Measurements from ENCODE around the gene CD2. TPM values are rescaled to one million over a fixed set of nuclear protein-coding genes. Genes with fewer than 3 reads are reported as not detected.
A peak's percentile ranks its signal among the peaks of the same experiment; 100 is the strongest.

The CD2 gene
- total RNA-seq, 2 experiments from 2014 or later = 251 to 264 TPM

GRCh38 chr1:116735246-116735645, 19.0 kb upstream of the CD2 start:
- DNase-seq = no peak
- peaks cover 46% of the 10 kb centered on the region for H3K4me1 Mint-ChIP-seq (ENCODE audit: low read depth)
- H3K27me3 Mint-ChIP-seq (ENCODE audit: low read depth) = no peaks in the 10 kb centered on the region
- H3K9me3 Mint-ChIP-seq = no peaks in the 10 kb centered on the region
- H3K4me3 Mint-ChIP-seq = no peak overlapping the region
- peaks cover 2% of the 10 kb centered on the region for H3K36me3 Mint-ChIP-seq (ENCODE audit: low read depth)
- H3K27ac Mint-ChIP-seq = peak overlapping the region; percentile 100
- CTCF ChIA-PET = interaction anchor here (0.6 to 2.3 kb wide), 3 partner anchors 11 to 90 kb away, joined by 4 to 16 read pairs (median 5); no protein-coding TSS in a partner anchor
- intact Hi-C loops (cut with micrococcal nuclease) = loop anchor here (10.0 kb wide), 1 partner anchor 870 kb away; the partner anchor contains the start of gene TENT5C

GRCh38 chr1:116737020-116737854, 17.0 kb upstream of the CD2 start:
- H3K27me3 Mint-ChIP-seq (ENCODE audit: low read depth) = no peaks in the 10 kb centered on the region
- peak overlapping the region; percentile 100 for H3K27ac Mint-ChIP-seq
- CTCF ChIA-PET = interaction anchor here (0.6 to 5.2 kb wide), 29 partner anchors 9 to 323 kb away, joined by 3 to 96 read pairs (median 6); partner anchors contain the start of genes CD2 and TTF2
- H3K4me1 Mint-ChIP-seq (ENCODE audit: low read depth) = peaks cover 61% of the 10 kb centered on the region
- DNase-seq = peak; percentile 84
- H3K9me3 Mint-ChIP-seq = peaks cover 5% of the 10 kb centered on the region
- H3K36me3 Mint-ChIP-seq (ENCODE audit: low read depth) = peaks cover 10% of the 10 kb centered on the region
- peak overlapping the region; percentile 71 for H3K4me3 Mint-ChIP-seq
- intact Hi-C loops (cut with micrococcal nuclease) = loop anchor here (1.0 to 10.0 kb wide), 11 partner anchors 27 to 868 kb away; partner anchors contain the start of gene TENT5C

- intact Hi-C loops (cut with micrococcal nuclease) = loop anchor here (1.0 to 10.0 kb wide), 20 partner anchors 16 to 927 kb away; partner anchors contain the start of genes CD101, CD2, TENT5C and TTF2
- H3K27me3 Mint-ChIP-seq (ENCODE audit: low read depth) = no peaks in the 10 kb centered on the region
- CTCF ChIA-PET = interaction anchor here (0.6 to 5.2 kb wide), 29 partner anchors 10 to 323 kb away, joined by 3 to 96 read pairs (median 6); partner anchors contain the start of genes CD2 and TTF2
- H3K4me1 Mint-ChIP-seq (ENCODE audit: low read depth) = peaks cover 61% of the 10 kb centered on the region
- H3K4me3 Mint-ChIP-seq = peak overlapping the region; percentile 71
- H3K27ac Mint-ChIP-seq = peak overlapping the region; percentile 100
- H3K36me3 Mint-ChIP-seq (ENCODE audit: low read depth) = peaks cover 13% of the 10 kb centered on the region
- H3K9me3 Mint-ChIP-seq = peaks cover 8% of the 10 kb centered on the region
- DNase-seq = peak; percentile 74
Observed at GRCh38 chr1:116737855-116738321, 16.3 kb upstream of the CD2 start.

GRCh38 chr1:116738673-116739370, 15.4 kb upstream of the CD2 start:
- intact Hi-C loops (cut with micrococcal nuclease) = loop anchor here (1.0 to 10.0 kb wide), 10 partner anchors 15 to 926 kb away; partner anchors contain the start of genes CD101, CD2, TENT5C and TTF2
- H3K27ac Mint-ChIP-seq = peak overlapping the region; percentile 100
- peak; percentile 87 for DNase-seq
- H3K27me3 Mint-ChIP-seq (ENCODE audit: low read depth) = no peaks in the 10 kb centered on the region
- peaks cover 18% of the 10 kb centered on the region for H3K9me3 Mint-ChIP-seq
- H3K4me1 Mint-ChIP-seq (ENCODE audit: low read depth) = peaks cover 61% of the 10 kb centered on the region
- CTCF ChIA-PET = interaction anchor here (0.7 to 5.2 kb wide), 20 partner anchors 12 to 322 kb away, joined by 3 to 96 read pairs (median 15); partner anchors contain the start of genes CD2 and TTF2
- H3K36me3 Mint-ChIP-seq (ENCODE audit: low read depth) = peaks cover 22% of the 10 kb centered on the region
- H3K4me3 Mint-ChIP-seq = peak overlapping the region; percentile 71

- CTCF ChIA-PET = interaction anchor here (0.9 to 5.2 kb wide), 14 partner anchors 11 to 321 kb away, joined by 3 to 96 read pairs (median 28); partner anchors contain the start of genes CD2 and TTF2
- DNase-seq = no peak
Observed at GRCh38 chr1:116739371-116740012, 14.7 kb upstream of the CD2 start.

GRCh38 chr1:116740296-116740695, 13.9 kb upstream of the CD2 start:
- peak overlapping the region; percentile 71 for H3K4me3 Mint-ChIP-seq
- DNase-seq = no peak
- H3K36me3 Mint-ChIP-seq (ENCODE audit: low read depth) = peaks cover 31% of the 10 kb centered on the region
- peaks cover 31% of the 10 kb centered on the region for H3K9me3 Mint-ChIP-seq
- intact Hi-C loops (cut with micrococcal nuclease) = no loop called here
- H3K27ac Mint-ChIP-seq = peak overlapping the region; percentile 100
- CTCF ChIA-PET = interaction anchor here (1.6 to 5.2 kb wide), 6 partner anchors 10 to 78 kb away, joined by 6 to 96 read pairs (median 43); partner anchors contain the start of gene CD2
- H3K27me3 Mint-ChIP-seq (ENCODE audit: low read depth) = no peaks in the 10 kb centered on the region
- peaks cover 61% of the 10 kb centered on the region for H3K4me1 Mint-ChIP-seq (ENCODE audit: low read depth)

More at GRCh38 chr1:116739371-116740012, 14.7 kb upstream of the CD2 start:
- Mint-ChIP-seq H3K27me3 (ENCODE audit: low read depth) (no peaks in the 10 kb centered on the region), H3K27ac (peak overlapping the region; percentile 100), H3K36me3 (ENCODE audit: low read depth) (peaks cover 26% of the 10 kb centered on the region), H3K4me1 (ENCODE audit: low read depth) (peaks cover 61% of the 10 kb centered on the region), H3K9me3 (peaks cover 23% of the 10 kb centered on the region), H3K4me3 (peak overlapping the region; percentile 71)
- intact Hi-C loops (cut with micrococcal nuclease) = loop anchor here (2.0 to 10.0 kb wide), 2 partner anchors 865 to 925 kb away; partner anchors contain the start of gene TENT5C

- CTCF ChIA-PET = interaction anchor here (1.6 to 5.2 kb wide), 5 partner anchors 10 to 78 kb away, joined by 6 to 44 read pairs (median 43); partner anchors contain the start of gene CD2
- peaks cover 35% of the 10 kb centered on the region for H3K36me3 Mint-ChIP-seq (ENCODE audit: low read depth)
- intact Hi-C loops (cut with micrococcal nuclease) = no loop called here
- H3K9me3 Mint-ChIP-seq = peaks cover 36% of the 10 kb centered on the region
- H3K4me3 Mint-ChIP-seq = no peak overlapping the region
- H3K27me3 Mint-ChIP-seq (ENCODE audit: low read depth) = no peaks in the 10 kb centered on the region
- DNase-seq = no peak
- peak overlapping the region; percentile 100 for H3K27ac Mint-ChIP-seq
- H3K4me1 Mint-ChIP-seq (ENCODE audit: low read depth) = peaks cover 57% of the 10 kb centered on the region
Observed at GRCh38 chr1:116740746-116741145, 13.5 kb upstream of the CD2 start.

GRCh38 chr1:116741836-116742565, 12.2 kb upstream of the CD2 start:
- DNase-seq = no peak
- H3K9me3 Mint-ChIP-seq = peaks cover 47% of the 10 kb centered on the region
- H3K27ac Mint-ChIP-seq = no peak overlapping the region
- H3K4me1 Mint-ChIP-seq (ENCODE audit: low read depth) = peaks cover 44% of the 10 kb centered on the region
- intact Hi-C loops (cut with micrococcal nuclease) = no loop called here
- CTCF ChIA-PET = no interaction called here
- no peak overlapping the region for H3K4me3 Mint-ChIP-seq
- peaks cover 40% of the 10 kb centered on the region for H3K36me3 Mint-ChIP-seq (ENCODE audit: low read depth)
- no peaks in the 10 kb centered on the region for H3K27me3 Mint-ChIP-seq (ENCODE audit: low read depth)

- Mint-ChIP-seq H3K36me3 (ENCODE audit: low read depth) (peaks cover 50% of the 10 kb centered on the region), H3K4me3 (no peak overlapping the region), H3K27me3 (ENCODE audit: low read depth) (no peaks in the 10 kb centered on the region), H3K27ac (peak overlapping the region; percentile 37), H3K9me3 (peaks cover 62% of the 10 kb centered on the region), H3K4me1 (ENCODE audit: low read depth) (peaks cover 31% of the 10 kb centered on the region)
- intact Hi-C loops (cut with micrococcal nuclease) = no loop called here
- no peak for DNase-seq
- CTCF ChIA-PET = interaction anchor here (0.6 kb wide), 1 partner anchor 51 kb away, joined by 5 read pairs; no protein-coding TSS in a partner anchor
Observed at GRCh38 chr1:116743535-116743934, 10.7 kb upstream of the CD2 start.

GRCh38 chr1:116748272-116748671, 6.0 kb upstream of the CD2 start:
- H3K27me3 Mint-ChIP-seq (ENCODE audit: low read depth) = no peaks in the 10 kb centered on the region
- peaks cover 67% of the 10 kb centered on the region for H3K9me3 Mint-ChIP-seq
- CTCF ChIA-PET = interaction anchor here (0.5 to 4.7 kb wide), 4 partner anchors 9 to 23 kb away, joined by 3 to 44 read pairs (median 4); no protein-coding TSS in a partner anchor
- H3K4me3 Mint-ChIP-seq = no peak overlapping the region
- intact Hi-C loops (cut with micrococcal nuclease) = no loop called here
- peaks cover 45% of the 10 kb centered on the region for H3K36me3 Mint-ChIP-seq (ENCODE audit: low read depth)
- H3K27ac Mint-ChIP-seq = no peak overlapping the region
- peaks cover 22% of the 10 kb centered on the region for H3K4me1 Mint-ChIP-seq (ENCODE audit: low read depth)
- DNase-seq = peak; percentile 6

Data from activated naive CD4-positive, alpha-beta T cell treated with anti-CD3 and anti-CD28 coated beads for 36 hours (primary cell).